SK-N-SH treated with all-trans-retinoic acid at 6 μM for 48 hours (cell line): ENCODE results near the gene ATRNL1.

ENCODE experiments used
- ATAC-seq: fragments of 200-7000 bp; cut with Tn5 transposase; 3 replicates; pipeline ENCODE4 v1.9.1; 2020; ENCODE audit warnings: mild to moderate bottlenecking, moderate library complexity
- ARNTL ChIP-seq: fragments of 450-650 bp; formaldehyde crosslinking; IDR thresholded peaks from 2 replicates; pipeline ENCODE4 v1.5.0; 2020; ENCODE audit warnings: low read depth, mild to moderate bottlenecking, moderate library complexity, borderline replicate concordance
- BACH2 ChIP-seq: fragments of 250-450 bp; sonication (Bioruptor Pico); IDR thresholded peaks from 2 replicates; pipeline ENCODE4 v1.9.0; 2021; ENCODE audit warnings: mild to moderate bottlenecking, borderline replicate concordance
- CSDC2 ChIP-seq: fragments of 250-450 bp; sonication (Bioruptor Pico); IDR thresholded peaks from 2 replicates; pipeline ENCODE4 v1.5.0; 2020; ENCODE audit warnings: mild to moderate bottlenecking, moderate library complexity
- ESRRG ChIP-seq: fragments of 250-450 bp; sonication (Bioruptor Pico); IDR thresholded peaks from 2 replicates; pipeline ENCODE4 v1.6.1; 2021; ENCODE audit warnings: mild to moderate bottlenecking
- GLIS3 ChIP-seq: fragments of 250-450 bp; sonication (Bioruptor Pico); IDR thresholded peaks from 2 replicates; pipeline ENCODE4 v1.5.0; 2020; ENCODE audit warnings: mild to moderate bottlenecking, moderate library complexity
- ISL1 ChIP-seq: fragments of 250-450 bp; sonication (Bioruptor Pico); IDR thresholded peaks from 2 replicates; pipeline ENCODE4 v2.1.2; 2022; ENCODE audit warnings: mild to moderate bottlenecking, moderate library complexity
- OSR1 ChIP-seq: fragments of 250-450 bp; sonication (Bioruptor Pico); IDR thresholded peaks from 2 replicates; pipeline ENCODE4 v1.8.0; 2022; ENCODE audit warnings: moderate library complexity, mild to moderate bottlenecking, inconsistent platforms
- POU6F1 ChIP-seq: fragments of 250-450 bp; sonication (Bioruptor Pico); IDR thresholded peaks from 2 replicates; pipeline ENCODE4 v1.8.0; 2021; ENCODE audit warnings: low read depth, mild to moderate bottlenecking, moderate library complexity, borderline replicate concordance
- PPARA ChIP-seq: fragments of 250-450 bp; sonication (Bioruptor Pico); IDR thresholded peaks from 2 replicates; pipeline ENCODE4 v1.5.0; 2020; ENCODE audit warnings: mild to moderate bottlenecking, borderline replicate concordance
- RARB ChIP-seq: fragments of 250-450 bp; sonication (Bioruptor Pico); IDR thresholded peaks from 2 replicates; pipeline ENCODE4 v1.8.0; 2021; ENCODE audit warnings: mild to moderate bottlenecking, moderate library complexity
- SNAI2 ChIP-seq: fragments of 250-450 bp; sonication (Bioruptor Pico); IDR thresholded peaks from 2 replicates; pipeline ENCODE4 v1.5.0; 2020; ENCODE audit warnings: mild to moderate bottlenecking, moderate library complexity
- TOX ChIP-seq: fragments of 250-450 bp; sonication (Bioruptor Pico); IDR thresholded peaks from 2 replicates; pipeline ENCODE4 v1.8.0; 2021; ENCODE audit warnings: mild to moderate bottlenecking, moderate library complexity, borderline replicate concordance
- TSHZ2 ChIP-seq: fragments of 250-450 bp; sonication (Bioruptor Pico); IDR thresholded peaks from 2 replicates; pipeline ENCODE4 v1.5.0; 2020; ENCODE audit warnings: mild to moderate bottlenecking, moderate library complexity
- ZC3H10 ChIP-seq: fragments of 250-450 bp; sonication (Bioruptor Pico); IDR thresholded peaks from 2 replicates; pipeline ENCODE4 v1.5.1; 2021; ENCODE audit warnings: mild to moderate bottlenecking, moderate library complexity
- ZFP3 ChIP-seq: fragments of 250-450 bp; sonication (Bioruptor Pico); IDR thresholded peaks from 2 replicates; pipeline ENCODE4 v1.5.0; 2020; ENCODE audit warnings: mild to moderate bottlenecking, moderate library complexity
- ZFP30 ChIP-seq: fragments of 450-650 bp; formaldehyde crosslinking; IDR thresholded peaks from 2 replicates; pipeline ENCODE4 v1.5.0; 2022; ENCODE audit warnings: mild to moderate bottlenecking, moderate library complexity
- ZNF70 ChIP-seq: fragments of 450-650 bp; formaldehyde crosslinking; IDR thresholded peaks from 2 replicates; pipeline ENCODE4 v1.5.0; 2020; ENCODE audit warnings: mild to moderate bottlenecking, moderate library complexity
- TF ChIP-seq, protein P1 (sequence below): fragments of 250-450 bp; sonication (Bioruptor Pico); IDR thresholded peaks from 2 replicates; pipeline ENCODE4 v1.5.1; 2020; ENCODE audit warnings: low read depth, mild to moderate bottlenecking, moderate library complexity

Gene ATRNL1

DNA sequence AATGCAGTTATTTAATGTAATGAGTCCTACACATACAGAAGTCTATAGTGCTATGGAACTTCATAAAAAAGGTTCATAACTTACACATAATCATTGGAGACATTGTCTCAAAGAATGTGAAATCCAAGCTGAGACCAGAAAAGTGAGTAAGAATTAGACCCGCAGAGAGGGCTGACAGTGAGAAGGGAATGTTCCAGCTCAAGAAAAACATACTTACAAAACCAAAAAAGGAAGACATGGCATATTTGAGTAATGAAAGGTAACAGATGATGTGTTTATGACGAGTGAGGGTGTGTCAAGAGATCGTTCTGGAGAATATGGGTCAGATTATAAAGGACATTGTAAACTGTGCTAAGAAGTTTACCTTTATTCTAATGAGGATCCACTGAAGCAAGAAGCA is 566.5 kb downstream of the ATRNL1 start:
- TF ChIP-seq ISL1 (CRISPR knock-in tag) (no peak), CSDC2 (CRISPR knock-in tag) (no peak), SNAI2 (no peak), ZC3H10 (CRISPR knock-in tag) (no peak), TSHZ2 (CRISPR knock-in tag) (no peak), TOX (no peak), OSR1 (no peak), BACH2 (CRISPR knock-in tag) (no peak), GLIS3 (CRISPR knock-in tag) (no peak)
- TF ChIP-seq, protein P1, sequence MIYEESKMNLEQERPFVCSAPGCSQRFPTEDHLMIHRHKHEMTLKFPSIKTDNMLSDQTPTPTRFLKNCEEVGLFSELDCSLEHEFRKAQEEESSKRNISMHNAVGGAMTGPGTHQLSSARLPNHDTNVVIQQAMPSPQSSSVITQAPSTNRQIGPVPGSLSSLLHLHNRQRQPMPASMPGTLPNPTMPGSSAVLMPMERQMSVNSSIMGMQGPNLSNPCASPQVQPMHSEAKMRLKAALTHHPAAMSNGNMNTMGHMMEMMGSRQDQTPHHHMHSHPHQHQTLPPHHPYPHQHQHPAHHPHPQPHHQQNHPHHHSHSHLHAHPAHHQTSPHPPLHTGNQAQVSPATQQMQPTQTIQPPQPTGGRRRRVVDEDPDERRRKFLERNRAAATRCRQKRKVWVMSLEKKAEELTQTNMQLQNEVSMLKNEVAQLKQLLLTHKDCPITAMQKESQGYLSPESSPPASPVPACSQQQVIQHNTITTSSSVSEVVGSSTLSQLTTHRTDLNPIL (CRISPR knock-in tag): no peak
- no peak for ATAC-seq

- TF ChIP-seq POU6F1 (no peak), CSDC2 (CRISPR knock-in tag) (no peak), OSR1 (no peak), TOX (no peak), RARB (CRISPR knock-in tag) (no peak), ARNTL (no peak), ESRRG (no peak), ZNF70 (CRISPR knock-in tag) (no peak), SNAI2 (no peak), GLIS3 (CRISPR knock-in tag) (no peak), PPARA (CRISPR knock-in tag) (no peak), ISL1 (CRISPR knock-in tag) (no peak), ZFP3 (CRISPR knock-in tag) (no peak)
- TF ChIP-seq, protein P1 (CRISPR knock-in tag): no peak
- ATAC-seq: no peak
Measured at GRCh38 chr10:115660391-115660790, 567.2 kb downstream of the ATRNL1 start.

DNA sequence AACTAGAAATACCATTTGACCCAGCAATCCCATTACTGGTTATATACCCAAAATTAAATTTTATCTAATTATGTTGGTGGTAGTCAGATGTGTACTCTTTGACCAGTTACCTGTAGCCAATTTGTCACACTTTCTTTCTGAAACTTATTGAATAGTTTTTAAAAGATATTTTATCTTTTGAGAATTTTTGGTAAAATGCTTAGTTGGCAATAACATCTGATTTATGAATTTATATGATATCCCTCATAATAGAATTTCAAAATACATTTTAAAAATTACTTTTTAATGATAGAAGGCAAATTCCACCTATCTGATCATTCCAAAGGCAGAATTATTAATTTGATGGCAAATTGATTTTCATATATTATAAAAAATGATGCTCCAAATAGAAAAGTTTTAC is 569.3 kb downstream of the ATRNL1 start:
- TF ChIP-seq ZC3H10 (CRISPR knock-in tag): no peak
- TF ChIP-seq, protein P1 (CRISPR knock-in tag): no peak
- TF ChIP-seq ZFP30: no peak
- no peak for TF ChIP-seq TSHZ2 (CRISPR knock-in tag)
- TF ChIP-seq ARNTL: no peak
- no peak for TF ChIP-seq RARB (CRISPR knock-in tag)
- ATAC-seq: no peak
